Motor neuron (in vitro differentiated cells): ENCODE measurements around the gene FDPS. TPM values are rescaled to one million over a fixed set of nuclear protein-coding genes. Genes with fewer than 3 reads are reported as not detected.
"Not testable (repeated sequence)": the region's sequence is repeated elsewhere in the genome, so short reads cannot be mapped to it uniquely, and the experiment has no call there.

ENCODE experiments used
- ATAC-seq, 8 experiments: fragments of 200-7000 bp; cut with Tn5 transposase; replicated peaks in 6 of 8; 2 replicates each; pipeline ENCODE4 v1.8.0; 2021; ENCODE audit warnings: mild to moderate bottlenecking in 8 of 8, moderate library complexity in 8 of 8
- H3K27ac ChIP-seq, 2 donors: fragments of 250-450 bp; sonication (Bioruptor Pico); 2 replicates each; pipeline ENCODE4 v1.9.0; 2021; ENCODE audit warnings: antibody characterized with exemption in 2 of 2, mild to moderate bottlenecking in 2 of 2, moderate library complexity in 1 of 2
- H3K4me1 ChIP-seq, 2 donors: fragments of 250-450 bp; sonication (Bioruptor Pico); replicated peaks in 1 of 2; 2 replicates each; pipeline ENCODE4 v1.6.1; 2021; ENCODE audit warnings: antibody characterized with exemption in 2 of 2, mild to moderate bottlenecking in 2 of 2, moderate library complexity in 1 of 2
- H3K4me3 ChIP-seq, 5 donors: fragments of 250-450 bp; sonication (Bioruptor Pico); 2 replicates each; pipeline ENCODE4 v1.9.0; 2021; ENCODE audit warnings: antibody characterized with exemption in 5 of 5, mild to moderate bottlenecking in 5 of 5, moderate library complexity in 4 of 5
- WGBS, 10 experiments: fragments of 450-650 bp; shearing (Covaris generic); methylation state at CpG; one replicate each; pipeline ENCODE4 v1.0.0; 2022; 5-methylcytosine and 5-hydroxymethylcytosine counted together
- in situ Hi-C, 9 experiments: fragments of 400-800 bp; cut with MboI; loops; one replicate each; pipeline ENCODE4 v1.15.0; 2021; ENCODE audit warnings: low sequenced_read_pairs in 9 of 9, low pct_unique_long_range_greater_than_20kb in 2 of 9; ENCODE audit not compliant: unreplicated experiment in 9 of 9
- total RNA-seq, 8 experiments: library from RNA; unstranded; fragments of 300-600 nt; gene quantifications; 2 replicates each; pipeline versions ENCODE4 v1.2.3 to v1.2.4, GENCODE V29; 2022

Gene FDPS
- total RNA-seq, 8 experiments from 2014 or later = 93.5 to 448 (median 218) TPM

DNA sequence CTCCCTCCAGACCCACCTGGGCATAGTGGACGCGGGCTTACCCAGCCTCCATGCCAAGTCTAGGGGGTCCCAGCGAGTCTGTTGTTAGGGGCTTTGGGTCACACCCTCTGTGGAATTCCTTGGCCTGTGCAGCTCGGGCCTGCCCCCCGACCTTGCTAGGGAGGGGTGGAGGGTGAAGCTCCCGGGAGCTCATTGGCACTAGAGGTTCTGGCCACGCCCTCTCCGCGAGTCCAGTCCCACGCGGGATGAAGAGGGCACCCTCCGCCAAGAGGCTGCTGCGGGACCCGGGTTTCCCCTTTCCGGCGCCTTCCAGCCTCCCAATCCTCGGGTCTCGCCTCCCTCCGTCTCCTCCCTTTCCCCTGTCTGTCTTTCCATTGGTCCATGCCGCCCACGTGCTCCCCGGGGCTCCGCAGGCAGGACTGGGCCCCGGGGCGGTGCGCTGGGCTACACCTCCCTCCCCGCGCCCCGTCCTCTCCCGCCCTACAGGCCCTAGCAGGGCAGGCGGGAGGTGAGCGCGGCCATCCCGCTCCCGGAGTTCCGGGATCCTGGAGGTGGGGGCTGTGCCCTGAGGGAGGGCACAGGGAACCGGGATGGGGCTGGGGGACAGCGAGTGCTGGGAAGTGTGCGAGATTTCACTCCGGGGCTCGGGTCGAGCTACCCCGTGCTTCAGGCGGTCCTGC, 15.5 kb downstream of the FDPS start:
- H3K4me3 ChIP-seq = peak overlapping the region; percentile 65 to 91 (median 78)
- WGBS, 10 experiments = 0 to 3% (median 0%) methylated on average over 1 to 8 of the region's 44 CpGs; no CpG with 5 or more reads in 5 of the 10 experiments
- in situ Hi-C loops = no loop called here
- ATAC-seq = peak; percentile 57 to 75 (median 68)
- peak overlapping the region; percentile 77 to 90 for H3K27ac ChIP-seq
- peaks cover 17 to 23% of the 10 kb centered on the region in 2 donors for H3K4me1 ChIP-seq

DNA sequence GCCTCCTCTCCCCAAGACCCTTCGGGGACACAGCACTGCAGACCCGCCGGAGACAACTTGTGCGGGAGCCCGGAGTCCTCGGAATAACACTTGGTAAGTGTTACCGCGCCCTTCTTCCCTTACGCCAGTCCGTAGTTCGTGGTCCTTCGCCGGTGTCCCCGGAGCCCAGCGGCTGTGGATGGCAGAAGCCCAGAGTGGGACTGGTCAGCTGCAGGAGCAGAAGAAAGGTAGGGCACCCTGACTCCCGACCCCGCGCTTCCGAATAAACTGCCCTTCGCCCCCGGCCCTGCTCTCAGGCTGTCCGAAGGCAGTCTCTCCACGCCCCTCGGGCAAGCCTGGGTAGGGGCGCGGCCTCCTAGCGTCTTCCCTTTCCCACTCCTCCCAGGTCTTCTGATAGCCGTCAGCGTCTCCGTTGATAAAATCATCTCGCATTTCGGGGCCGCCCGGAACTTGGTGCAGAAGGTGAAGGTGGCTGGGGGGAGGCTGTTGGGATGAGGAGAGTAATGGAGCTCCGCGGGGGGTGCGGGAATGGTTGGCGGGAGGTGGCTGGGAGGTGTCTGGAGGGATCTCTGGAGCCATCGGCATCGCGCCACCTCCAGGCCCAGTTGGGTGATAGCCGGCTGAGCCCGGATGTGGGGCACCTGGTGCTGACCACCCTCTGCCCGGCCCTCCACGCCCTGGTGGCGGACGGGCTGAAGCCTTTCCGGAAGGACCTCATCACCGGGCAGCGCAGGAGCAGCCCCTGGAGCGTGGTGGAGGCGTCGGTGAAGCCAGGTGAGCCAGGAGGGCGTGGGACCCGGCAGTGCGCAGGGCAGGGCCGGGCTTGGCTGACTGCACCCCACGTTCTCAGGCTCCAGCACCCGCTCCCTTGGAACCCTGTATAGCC, 16.3 kb downstream of the FDPS start:
- in situ Hi-C loops = no loop called here
- peak in 4 of 8 experiments; percentile 0 to 7 (median 6) for ATAC-seq
- Histone ChIP-seq H3K4me1 (peaks cover 13 to 22% of the 10 kb centered on the region in 2 donors), H3K27ac (no peak overlapping the region), H3K4me3 (peak overlapping the region; percentile 65 to 91 (median 78))
- 0 to 21% (median 3%) methylated on average over 2 to 32 of the region's 59 CpGs; no CpG with 5 or more reads in 4 of the 10 experiments for WGBS, 10 experiments

DNA sequence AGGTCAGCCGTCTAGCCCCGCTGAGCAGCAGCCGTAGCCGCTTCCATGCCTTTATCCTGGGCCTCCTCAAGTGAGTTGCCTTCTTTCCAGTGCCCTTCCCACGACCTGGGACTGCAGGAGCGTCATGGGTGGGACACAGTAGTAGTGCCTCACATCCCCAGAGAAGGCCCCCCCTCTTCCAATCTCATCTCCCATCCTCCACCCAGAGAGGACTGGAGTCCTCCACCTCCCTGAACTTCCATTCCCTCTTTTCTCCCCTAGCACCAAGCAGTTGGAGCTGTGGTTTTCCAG, 16.9 kb downstream of the FDPS start:
- no peak overlapping the region for H3K4me3 ChIP-seq
- ATAC-seq = no peak
- 40 to 64% (median 59%) methylated on average over 1 to 5 of the region's 6 CpGs; no CpG with 5 or more reads in 7 of the 10 experiments for WGBS, 10 experiments
- no peak overlapping the region for H3K27ac ChIP-seq
- peaks cover 10 to 17% of the 10 kb centered on the region in 2 donors for H3K4me1 ChIP-seq
- in situ Hi-C loops = no loop called here

DNA sequence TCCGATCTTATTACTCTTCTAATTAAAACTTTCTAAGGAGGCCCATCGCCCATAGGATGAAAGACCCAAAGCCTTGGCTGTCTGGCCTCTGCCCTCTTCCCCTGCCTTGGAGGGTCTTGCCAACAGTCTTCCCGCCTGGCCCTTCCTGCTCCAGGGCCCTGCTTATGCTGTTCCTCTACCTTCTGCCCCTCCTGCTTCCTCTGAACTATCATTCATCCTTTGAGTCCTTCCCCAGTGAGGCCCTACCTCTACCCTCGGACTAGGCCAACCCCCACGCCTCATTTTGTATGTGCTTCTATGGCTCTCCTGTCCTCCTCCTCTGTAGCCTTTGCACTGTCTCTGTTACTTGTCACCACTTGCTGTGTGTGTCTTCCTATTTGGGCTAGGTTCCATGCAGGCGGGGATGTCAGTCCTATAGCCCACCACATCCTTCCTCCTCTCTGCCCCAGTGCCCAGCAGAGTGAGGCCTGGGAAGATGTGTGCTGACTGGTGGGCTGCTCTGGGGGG, 17.4 kb downstream of the FDPS start:
- peaks cover 10 to 17% of the 10 kb centered on the region in 2 donors for H3K4me1 ChIP-seq
- in situ Hi-C loops = no loop called here
- 60 to 100% (median 92%) methylated on average over 1 to 6 of the region's 6 CpGs; no CpG with 5 or more reads in 5 of the 10 experiments for WGBS, 10 experiments
- ATAC-seq = no peak
- H3K27ac ChIP-seq = no peak overlapping the region
- no peak overlapping the region for H3K4me3 ChIP-seq

DNA sequence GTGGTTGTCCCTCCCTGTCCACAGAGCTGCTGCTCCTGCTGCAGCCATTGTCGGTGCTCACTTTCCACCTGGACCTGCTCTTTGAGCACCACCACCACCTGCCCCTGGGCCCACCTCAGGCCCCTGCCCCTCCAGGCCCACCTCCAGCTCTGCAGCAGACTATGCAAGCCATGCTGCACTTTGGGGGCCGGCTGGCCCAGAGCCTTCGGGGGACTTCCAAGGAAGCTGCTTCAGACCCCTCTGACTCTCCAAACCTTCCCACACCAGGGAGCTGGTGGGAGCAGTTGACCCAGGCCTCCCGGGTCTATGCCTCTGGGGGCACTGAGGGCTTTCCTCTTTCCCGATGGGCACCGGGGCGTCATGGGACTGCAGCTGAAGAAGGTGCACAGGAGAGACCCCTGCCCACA, 18.0 kb downstream of the FDPS start:
- ATAC-seq = no peak
- no peak overlapping the region for H3K4me3 ChIP-seq
- no peak overlapping the region for H3K27ac ChIP-seq
- peaks cover 9 to 14% of the 10 kb centered on the region in 2 donors for H3K4me1 ChIP-seq
- in situ Hi-C loops = no loop called here
- WGBS, 10 experiments = 60 to 100% (median 96%) methylated on average over 1 to 5 of the region's 7 CpGs; no CpG with 5 or more reads in 6 of the 10 experiments

DNA sequence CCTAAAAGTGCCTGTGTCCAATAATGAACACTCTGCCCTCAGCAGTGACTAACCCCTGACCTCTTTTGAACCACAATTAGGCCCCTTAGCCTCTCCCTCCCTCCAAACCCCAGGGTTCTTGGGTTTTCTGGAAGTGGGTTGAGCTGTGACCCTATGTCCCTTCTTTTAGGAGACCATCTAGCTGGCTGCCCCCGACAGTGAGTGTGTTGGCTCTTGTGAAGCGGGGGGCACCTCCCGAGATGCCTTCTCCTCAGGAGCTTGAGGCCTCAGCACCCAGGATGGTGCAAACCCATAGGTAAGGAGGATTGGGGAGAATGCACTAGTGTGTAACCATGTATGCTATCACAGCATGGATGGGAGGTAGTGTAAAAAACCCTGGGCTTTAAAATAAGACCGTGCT, 19.3 kb downstream of the FDPS start:
- 71 to 100% (median 95%) methylated on average over 1 to 4 of the region's 4 CpGs; no CpG with 5 or more reads in 5 of the 10 experiments for WGBS, 10 experiments
- no peak overlapping the region for H3K27ac ChIP-seq
- no peak overlapping the region for H3K4me3 ChIP-seq
- ATAC-seq = no peak
- in situ Hi-C loops = no loop called here
- peaks cover 2 to 5% of the 10 kb centered on the region in 2 donors for H3K4me1 ChIP-seq

DNA sequence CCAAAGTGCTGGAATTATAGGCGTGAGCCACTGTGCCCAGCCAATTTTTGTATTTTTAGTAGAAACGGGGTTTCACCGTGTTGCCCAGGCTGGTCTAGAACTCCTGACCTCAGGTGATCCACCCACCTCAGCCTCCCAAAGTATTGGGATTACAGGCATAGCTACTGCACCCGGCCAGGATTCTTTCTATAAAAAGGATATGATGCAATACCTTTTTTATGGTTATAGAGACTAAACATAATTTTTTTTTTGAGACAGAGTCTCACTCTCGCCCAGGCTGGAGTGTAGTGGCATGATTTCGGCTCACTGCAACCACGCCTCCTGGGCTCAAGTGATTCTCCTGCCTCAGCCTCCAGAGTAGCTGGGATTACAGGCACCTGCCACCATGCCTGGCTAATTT, 20.2 kb downstream of the FDPS start:
- H3K4me1 ChIP-seq, in situ Hi-C loops, H3K4me3 ChIP-seq, H3K27ac ChIP-seq, ATAC-seq: not testable (repeated sequence)
- 67 to 100% (median 90%) methylated on average over 1 to 7 of the region's 7 CpGs; no CpG with 5 or more reads in 4 of the 10 experiments for WGBS, 10 experiments

DNA sequence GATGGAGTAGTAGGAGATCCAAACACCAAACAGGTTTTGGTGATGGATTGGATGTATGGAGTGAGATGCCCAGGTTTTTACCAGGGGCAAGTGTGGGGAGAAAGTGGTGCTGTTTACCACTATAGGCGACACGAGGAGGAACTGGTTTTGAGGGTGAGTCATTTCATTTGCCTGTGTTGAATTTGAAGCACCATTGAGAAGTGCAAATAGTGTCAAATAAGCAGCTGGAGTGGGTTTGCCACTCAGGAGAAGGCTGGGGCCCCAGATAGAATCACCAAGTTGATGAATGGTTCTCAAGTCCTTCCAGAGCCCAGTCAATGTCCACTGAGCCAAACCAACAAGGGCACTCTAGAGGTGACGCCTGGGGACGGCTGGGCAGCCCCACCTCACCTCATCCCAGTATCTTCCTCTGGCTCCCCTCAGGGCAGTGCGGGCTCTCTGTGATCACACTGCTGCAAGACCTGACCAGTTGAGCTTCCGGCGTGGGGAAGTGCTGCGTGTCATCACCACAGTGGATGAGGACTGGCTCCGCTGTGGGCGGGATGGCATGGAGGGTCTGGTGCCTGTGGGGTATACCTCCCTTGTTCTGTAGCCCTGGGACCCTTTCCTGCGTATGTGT, 21.4 kb downstream of the FDPS start:
- Histone ChIP-seq H3K4me1 (peaks cover 0 to 4% of the 10 kb centered on the region in 2 donors), H3K27ac (no peak overlapping the region), H3K4me3 (no peak overlapping the region)
- no peak for ATAC-seq
- WGBS, 10 experiments = 78 to 100% (median 90%) methylated on average over 2 to 8 of the region's 11 CpGs; no CpG with 5 or more reads in 4 of the 10 experiments
- in situ Hi-C loops = no loop called here

DNA sequence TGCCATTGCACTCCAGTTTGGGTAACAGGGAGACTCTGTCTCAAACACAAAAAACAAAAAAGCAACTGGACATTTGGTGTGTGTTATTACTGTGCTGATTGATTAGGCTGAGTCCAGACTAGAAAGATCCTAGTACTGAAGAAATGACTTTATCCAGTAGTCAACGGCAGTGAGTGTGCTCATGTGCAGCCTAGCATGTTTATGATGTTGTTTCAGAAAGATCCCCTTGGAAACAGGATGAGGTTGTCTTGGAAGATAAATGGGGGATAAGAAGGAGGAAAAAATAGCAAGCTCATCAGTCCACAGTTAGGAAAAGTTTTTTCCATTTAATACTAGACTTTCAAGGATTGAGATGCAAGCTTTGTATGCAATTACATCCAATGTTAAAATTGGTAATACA, 26.3 kb downstream of the FDPS start:
- ATAC-seq = peak in 5 of 8 experiments; percentile 40 to 62 (median 48)
- H3K27ac ChIP-seq = no peak overlapping the region
- no peak overlapping the region for H3K4me3 ChIP-seq
- in situ Hi-C loops = no loop called here
- WGBS, 10 experiments = 0 to 77% (median 53%) methylated on average over 1 of the region's 1 CpG; no CpG with 5 or more reads in 2 of the 10 experiments
- H3K4me1 ChIP-seq = no peaks in the 10 kb centered on the region

DNA sequence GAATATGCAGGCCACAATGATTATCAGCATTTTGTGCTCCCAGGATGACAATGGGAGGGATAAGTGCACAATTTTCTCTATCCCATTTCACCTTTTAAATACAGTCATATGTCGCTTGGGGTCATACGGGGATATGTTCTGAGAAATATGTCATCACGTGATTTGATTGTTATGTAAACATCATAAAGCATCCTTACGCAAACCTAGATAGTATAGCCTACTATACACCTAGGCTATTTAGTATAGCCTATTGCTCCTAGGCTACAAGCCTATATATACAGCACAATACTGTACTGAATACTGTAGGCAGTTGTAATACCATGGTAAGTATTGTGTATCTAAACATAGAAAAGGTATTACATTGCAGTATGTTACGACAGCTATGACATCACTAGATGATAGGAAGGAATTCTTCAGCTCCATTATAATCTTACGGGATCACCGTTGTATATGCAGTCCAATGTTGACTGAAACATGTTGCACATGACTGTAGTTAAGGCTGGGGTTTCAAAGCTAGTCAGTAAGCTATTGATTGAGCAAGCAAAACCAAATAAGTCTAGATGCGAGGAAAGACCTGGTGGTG, 30.9 kb downstream of the FDPS start:
- peak in 5 of 8 experiments; percentile 24 to 78 (median 55) for ATAC-seq
- 81 to 100% (median 95%) methylated on average over 1 to 8 of the region's 8 CpGs for WGBS, 10 experiments
- H3K4me1 ChIP-seq = no peaks in the 10 kb centered on the region
- in situ Hi-C loops = no loop called here
- H3K4me3 ChIP-seq = no peak overlapping the region
- H3K27ac ChIP-seq = no peak overlapping the region

DNA sequence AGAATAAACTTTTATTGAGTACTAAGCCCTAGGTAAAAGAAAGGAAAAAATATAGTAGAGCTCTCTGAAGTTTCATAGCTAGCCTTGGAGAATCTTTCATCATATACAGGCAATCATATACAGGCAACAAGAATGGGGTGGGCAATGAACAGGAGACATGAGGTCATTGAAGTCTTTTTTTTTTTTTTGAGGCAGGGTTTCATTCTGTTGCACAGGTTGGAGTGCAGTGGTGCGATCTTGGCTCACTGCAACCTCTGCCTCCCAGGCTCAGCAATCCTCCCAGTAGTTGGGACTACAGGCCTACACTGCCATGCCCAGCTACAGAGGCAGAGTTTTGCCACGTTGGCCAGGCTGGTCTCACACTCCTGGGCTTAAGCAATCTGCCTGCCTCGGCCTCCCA, 34.2 kb downstream of the FDPS start:
- Histone ChIP-seq H3K27ac (peak overlapping the region in 1 of 2 donors; percentile 50), H3K4me1 (no peaks in the 10 kb centered on the region), H3K4me3 (no peak overlapping the region)
- ATAC-seq = peak in 5 of 8 experiments; percentile 70 to 86 (median 79)
- 80 to 100% (median 100%) methylated on average over 1 to 3 of the region's 3 CpGs; no CpG with 5 or more reads in 3 of the 10 experiments for WGBS, 10 experiments
- in situ Hi-C loops = no loop called here

DNA sequence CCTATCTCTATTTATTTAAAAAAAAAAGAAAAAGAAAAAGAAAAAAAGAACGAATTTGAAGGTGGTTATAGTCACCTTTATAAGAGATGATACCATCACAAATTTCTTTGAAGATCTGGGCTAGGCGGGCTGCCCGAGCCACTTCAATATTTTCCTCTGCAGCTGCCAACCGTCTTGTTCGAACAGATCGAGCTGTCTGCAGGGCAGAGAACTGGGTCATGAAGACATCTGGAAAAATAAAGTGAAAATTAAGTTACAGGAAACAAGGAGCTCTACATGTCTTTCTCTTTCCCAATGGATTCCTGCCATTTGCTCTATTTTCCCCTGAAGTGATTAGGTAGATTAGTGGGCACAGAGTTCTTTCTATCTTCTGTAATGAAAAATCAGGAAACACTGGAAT, 44.0 kb downstream of the FDPS start:
- no peak overlapping the region for H3K4me3 ChIP-seq
- in situ Hi-C loops = loop anchor here in 2 of 9 experiments (25.0 kb wide), 2 partner anchors 210 to 235 kb away; partner anchors contain the start of gene ASH1L (in 1 of the 2)
- no peak for ATAC-seq
- 53 to 100% (median 91%) methylated on average over 1 to 6 of the region's 6 CpGs for WGBS, 10 experiments
- no peaks in the 10 kb centered on the region for H3K4me1 ChIP-seq
- H3K27ac ChIP-seq = no peak overlapping the region
